ENCODE results near the gene ASB4. TPM values are rescaled to one million over a fixed set of nuclear protein-coding genes. Genes with fewer than 3 reads are reported as not detected.

ASB4 gene
- total RNA-seq, 2 donors from 2014 or later = not detected

GRCh38 chr7:95527033-95527775 lies 41.5 kb downstream of the ASB4 start:
- Mint-ChIP-seq H3K27me3 (peaks cover 16% of the 10 kb centered on the region), H3K9me3 (no peaks in the 10 kb centered on the region), H3K4me1 (no peaks in the 10 kb centered on the region)

GRCh38 chr7:95527776-95528250 lies 42.1 kb downstream of the ASB4 start:
- Mint-ChIP-seq H3K4me3 (no peak overlapping the region), H3K27ac (no peak overlapping the region), H3K4me1 (no peaks in the 10 kb centered on the region), H3K36me3 (ENCODE audit: low read depth) (no peaks in the 10 kb centered on the region), H3K9me3 (no peaks in the 10 kb centered on the region), H3K27me3 (peaks cover 12% of the 10 kb centered on the region)
- ATAC-seq (replicated peaks) = no peak

More at GRCh38 chr7:95527033-95527775, 41.5 kb downstream of the ASB4 start:
- no peaks in the 10 kb centered on the region for H3K36me3 Mint-ChIP-seq (ENCODE audit: low read depth)
- ATAC-seq (replicated peaks) = no peak
- H3K27ac Mint-ChIP-seq = no peak overlapping the region
- no peak overlapping the region for H3K4me3 Mint-ChIP-seq

- Mint-ChIP-seq H3K36me3 (ENCODE audit: low read depth) (no peaks in the 10 kb centered on the region), H3K9me3 (no peaks in the 10 kb centered on the region), H3K27ac (no peak overlapping the region), H3K4me3 (no peak overlapping the region), H3K27me3 (peaks cover 12% of the 10 kb centered on the region), H3K4me1 (no peaks in the 10 kb centered on the region)
- ATAC-seq (replicated peaks) = no peak
Measured at GRCh38 chr7:95529701-95530100, 44.0 kb downstream of the ASB4 start.

GRCh38 chr7:95530881-95531280 lies 45.1 kb downstream of the ASB4 start:
- H3K27me3 Mint-ChIP-seq = peaks cover 17% of the 10 kb centered on the region
- no peaks in the 10 kb centered on the region for H3K36me3 Mint-ChIP-seq (ENCODE audit: low read depth)
- no peak overlapping the region for H3K27ac Mint-ChIP-seq
- no peak for ATAC-seq (replicated peaks)
- H3K4me3 Mint-ChIP-seq = no peak overlapping the region
- H3K4me1 Mint-ChIP-seq = no peaks in the 10 kb centered on the region
- no peaks in the 10 kb centered on the region for H3K9me3 Mint-ChIP-seq

- Mint-ChIP-seq H3K9me3 (no peaks in the 10 kb centered on the region), H3K27me3 (peaks cover 13% of the 10 kb centered on the region), H3K4me3 (no peak overlapping the region), H3K36me3 (ENCODE audit: low read depth) (no peaks in the 10 kb centered on the region), H3K4me1 (no peaks in the 10 kb centered on the region), H3K27ac (no peak overlapping the region)
- no peak for ATAC-seq (replicated peaks)
Measured at GRCh38 chr7:95531605-95532219, 46.0 kb downstream of the ASB4 start.

GRCh38 chr7:95534796-95535195 lies 49.1 kb downstream of the ASB4 start:
- H3K27ac Mint-ChIP-seq = no peak overlapping the region
- H3K27me3 Mint-ChIP-seq = peaks cover 22% of the 10 kb centered on the region
- no peaks in the 10 kb centered on the region for H3K9me3 Mint-ChIP-seq
- H3K36me3 Mint-ChIP-seq (ENCODE audit: low read depth) = no peaks in the 10 kb centered on the region
- no peaks in the 10 kb centered on the region for H3K4me1 Mint-ChIP-seq
- no peak overlapping the region for H3K4me3 Mint-ChIP-seq
- no peak for ATAC-seq (replicated peaks)

GRCh38 chr7:95535662-95536061 lies 49.9 kb downstream of the ASB4 start:
- no peaks in the 10 kb centered on the region for H3K9me3 Mint-ChIP-seq
- no peaks in the 10 kb centered on the region for H3K36me3 Mint-ChIP-seq (ENCODE audit: low read depth)
- no peak overlapping the region for H3K27ac Mint-ChIP-seq
- ATAC-seq (replicated peaks) = no peak
- no peaks in the 10 kb centered on the region for H3K4me1 Mint-ChIP-seq
- no peak overlapping the region for H3K4me3 Mint-ChIP-seq
- H3K27me3 Mint-ChIP-seq = peaks cover 28% of the 10 kb centered on the region

- peaks cover 35% of the 10 kb centered on the region for H3K27me3 Mint-ChIP-seq
- no peak for ATAC-seq (replicated peaks)
- no peak overlapping the region for H3K27ac Mint-ChIP-seq
- no peaks in the 10 kb centered on the region for H3K36me3 Mint-ChIP-seq (ENCODE audit: low read depth)
- H3K4me3 Mint-ChIP-seq = no peak overlapping the region
- no peaks in the 10 kb centered on the region for H3K9me3 Mint-ChIP-seq
- no peaks in the 10 kb centered on the region for H3K4me1 Mint-ChIP-seq
Measured at GRCh38 chr7:95536656-95537311, 51.0 kb downstream of the ASB4 start.

GRCh38 chr7:95537468-95537867 lies 51.7 kb downstream of the ASB4 start:
- Mint-ChIP-seq H3K9me3 (no peaks in the 10 kb centered on the region), H3K27ac (no peak overlapping the region), H3K4me3 (no peak overlapping the region), H3K27me3 (peaks cover 36% of the 10 kb centered on the region), H3K36me3 (ENCODE audit: low read depth) (no peaks in the 10 kb centered on the region), H3K4me1 (no peaks in the 10 kb centered on the region)
- ATAC-seq (replicated peaks) = no peak

- no peaks in the 10 kb centered on the region for H3K9me3 Mint-ChIP-seq
- no peak for ATAC-seq (replicated peaks)
- no peak overlapping the region for H3K4me3 Mint-ChIP-seq
- H3K4me1 Mint-ChIP-seq = no peaks in the 10 kb centered on the region
- H3K27ac Mint-ChIP-seq = no peak overlapping the region
- H3K36me3 Mint-ChIP-seq (ENCODE audit: low read depth) = no peaks in the 10 kb centered on the region
- H3K27me3 Mint-ChIP-seq = peaks cover 38% of the 10 kb centered on the region
Measured at GRCh38 chr7:95539426-95539825, 53.7 kb downstream of the ASB4 start.

GRCh38 chr7:95540366-95540765 lies 54.6 kb downstream of the ASB4 start:
- H3K27ac Mint-ChIP-seq = no peak overlapping the region
- no peak overlapping the region for H3K4me3 Mint-ChIP-seq
- H3K27me3 Mint-ChIP-seq = peaks cover 31% of the 10 kb centered on the region
- ATAC-seq (replicated peaks) = no peak
- no peaks in the 10 kb centered on the region for H3K9me3 Mint-ChIP-seq
- no peaks in the 10 kb centered on the region for H3K36me3 Mint-ChIP-seq (ENCODE audit: low read depth)
- no peaks in the 10 kb centered on the region for H3K4me1 Mint-ChIP-seq

- Mint-ChIP-seq H3K4me1 (no peaks in the 10 kb centered on the region), H3K4me3 (no peak overlapping the region), H3K36me3 (ENCODE audit: low read depth) (no peaks in the 10 kb centered on the region), H3K27ac (no peak overlapping the region), H3K27me3 (peaks cover 25% of the 10 kb centered on the region), H3K9me3 (no peaks in the 10 kb centered on the region)
- ATAC-seq (replicated peaks) = no peak
Measured at GRCh38 chr7:95543312-95543711, 57.6 kb downstream of the ASB4 start.

GRCh38 chr7:95544171-95544570 lies 58.4 kb downstream of the ASB4 start:
- no peaks in the 10 kb centered on the region for H3K36me3 Mint-ChIP-seq (ENCODE audit: low read depth)
- ATAC-seq (replicated peaks) = no peak
- H3K27me3 Mint-ChIP-seq = peaks cover 21% of the 10 kb centered on the region
- H3K4me1 Mint-ChIP-seq = no peaks in the 10 kb centered on the region
- no peak overlapping the region for H3K4me3 Mint-ChIP-seq
- no peak overlapping the region for H3K27ac Mint-ChIP-seq
- no peaks in the 10 kb centered on the region for H3K9me3 Mint-ChIP-seq

GRCh38 chr7:95545007-95545615 lies 59.4 kb downstream of the ASB4 start:
- no peaks in the 10 kb centered on the region for H3K4me1 Mint-ChIP-seq
- peaks cover 20% of the 10 kb centered on the region for H3K27me3 Mint-ChIP-seq
- H3K9me3 Mint-ChIP-seq = no peaks in the 10 kb centered on the region
- H3K36me3 Mint-ChIP-seq (ENCODE audit: low read depth) = no peaks in the 10 kb centered on the region
- H3K4me3 Mint-ChIP-seq = no peak overlapping the region
- no peak overlapping the region for H3K27ac Mint-ChIP-seq
- ATAC-seq (replicated peaks) = no peak

Data from activated T-helper 17 cell treated with anti-CD3 and anti-CD28 coated beads, Interleukin-2, amount 50 U/mL, for 72 hours (primary cell).